HUDEP-2 (cell line): ENCODE data around the gene ACTL8.

Source experiments
- DNase-seq, 76 experiments: peaks; one replicate each; lab custom pipeline; 2025; ENCODE audit not compliant: unreplicated experiment in 76 of 76; lab: John Stamatoyannopoulos, UW

ACTL8 gene

GRCh38 chr1:17765444-17766411, 10.6 kb downstream of the ACTL8 start:
- no peak for DNase-seq

GRCh38 chr1:17768651-17769241, 13.6 kb downstream of the ACTL8 start:
- DNase-seq = no peak

- DNase-seq = no peak
These were observed 15.8 kb downstream of the ACTL8 start for GRCh38 chr1:17770983-17771382.

- DNase-seq = no peak
These were observed 17.6 kb downstream of the ACTL8 start for GRCh38 chr1:17772615-17773212.

- DNase-seq = no peak
These were observed 18.6 kb downstream of the ACTL8 start for GRCh38 chr1:17773591-17774326.

GRCh38 chr1:17774452-17774851, 19.3 kb downstream of the ACTL8 start:
- DNase-seq = no peak

- DNase-seq = no peak
These were observed 20.7 kb downstream of the ACTL8 start for GRCh38 chr1:17775796-17776195.

GRCh38 chr1:17776426-17776825, 21.3 kb downstream of the ACTL8 start:
- DNase-seq = no peak

- DNase-seq = no peak
These were observed 22.2 kb downstream of the ACTL8 start for GRCh38 chr1:17777330-17777729.

GRCh38 chr1:17777818-17778217, 22.7 kb downstream of the ACTL8 start:
- DNase-seq = no peak

GRCh38 chr1:17780916-17781315, 25.8 kb downstream of the ACTL8 start:
- no peak for DNase-seq

GRCh38 chr1:17789926-17790325, 34.8 kb downstream of the ACTL8 start:
- DNase-seq = no peak

- DNase-seq = no peak
These were observed 35.4 kb downstream of the ACTL8 start for GRCh38 chr1:17790383-17791054.

- DNase-seq = no peak
These were observed 35.9 kb downstream of the ACTL8 start for GRCh38 chr1:17791055-17791390.

- no peak for DNase-seq
These were observed 36.3 kb downstream of the ACTL8 start for GRCh38 chr1:17791480-17791879.

- no peak for DNase-seq
These were observed 37.3 kb downstream of the ACTL8 start for GRCh38 chr1:17792421-17792820.

- DNase-seq = no peak
These were observed 40.1 kb downstream of the ACTL8 start for GRCh38 chr1:17795081-17795809.

GRCh38 chr1:17795836-17796645, 40.9 kb downstream of the ACTL8 start:
- no peak for DNase-seq

- DNase-seq = no peak
These were observed 42.3 kb downstream of the ACTL8 start for GRCh38 chr1:17797478-17797877.
